Frontal cortex (tissue), 4 donors: ENCODE data around the gene FFAR1. TPM values are rescaled to one million over a fixed set of nuclear protein-coding genes. Genes with fewer than 3 reads are reported as not detected.

ENCODE experiments used
- DNase-seq, 2 donors: peaks; one replicate each; pipeline ENCODE4 v3.0.0; 2012; ENCODE audit warnings: low spot score in 2 of 2
- FAIRE-seq: peaks from 2 replicates; lab custom pipeline; 2012; peaks lifted over from hg19 to GRCh38; lab: Jason Lieb, UNC
- total RNA-seq: library from RNA; depleted of rRNA; stranded (reverse); fragments of >200 nt; gene quantifications from one replicate; pipeline ENCODE4 v1.2.3, GENCODE V29; 2014
- donor health status: control.
- donor health status: control.
- donor health status: control.

The FFAR1 gene
- total RNA-seq, 1 donor from 2014 or later: not detected

DNA sequence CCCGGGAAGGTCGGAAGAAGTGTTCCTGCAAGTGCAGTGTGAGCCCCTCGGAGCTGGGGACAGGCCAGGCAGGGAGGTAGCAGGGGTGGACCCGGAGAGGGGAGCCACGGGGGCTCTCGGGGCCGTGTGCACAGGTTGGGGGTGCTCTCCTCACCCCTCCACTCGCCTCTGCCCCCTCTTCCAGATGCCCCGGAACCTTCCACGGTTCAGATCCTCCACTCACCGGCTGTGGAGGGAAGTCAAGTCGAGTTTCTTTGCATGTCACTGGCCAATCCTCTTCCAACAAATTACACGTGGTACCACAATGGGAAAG, 9.8 kb upstream of the FFAR1 start:
- FAIRE-seq (no peak), DNase-seq (no peak)

DNA sequence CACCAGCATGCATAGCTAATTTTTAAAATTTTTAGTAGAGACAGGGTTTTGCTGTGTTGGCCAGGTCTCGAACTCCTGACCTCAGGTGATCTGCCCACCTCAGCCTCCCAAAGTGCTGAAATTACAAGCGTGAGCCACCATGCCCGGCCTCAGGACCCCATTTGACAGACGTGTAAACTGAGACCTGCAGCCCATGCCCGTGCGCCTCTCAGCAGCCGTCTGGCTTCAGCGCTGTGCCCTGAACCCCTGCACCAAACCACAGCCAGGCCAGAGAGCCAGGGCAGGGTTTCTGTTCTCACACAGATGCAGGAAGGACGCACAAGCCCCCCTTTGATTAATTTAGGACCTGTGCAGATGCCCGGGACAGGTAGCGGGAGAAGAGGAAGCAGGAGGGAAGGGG, 7.3 kb upstream of the FFAR1 start:
- FAIRE-seq: no peak

GRCh38 chr19:35341006-35341405, 6.7 kb upstream of the FFAR1 start:
- no peak for DNase-seq
- no peak for FAIRE-seq

More for the DNA sequence above, 7.3 kb upstream of the FFAR1 start:
- DNase-seq: no peak

GRCh38 chr19:35341565-35342225, 6.0 kb upstream of the FFAR1 start:
- no peak for FAIRE-seq
- no peak for DNase-seq

- no peak for DNase-seq
- FAIRE-seq: no peak
Observed at GRCh38 chr19:35342430-35342829, 5.3 kb upstream of the FFAR1 start.

DNA sequence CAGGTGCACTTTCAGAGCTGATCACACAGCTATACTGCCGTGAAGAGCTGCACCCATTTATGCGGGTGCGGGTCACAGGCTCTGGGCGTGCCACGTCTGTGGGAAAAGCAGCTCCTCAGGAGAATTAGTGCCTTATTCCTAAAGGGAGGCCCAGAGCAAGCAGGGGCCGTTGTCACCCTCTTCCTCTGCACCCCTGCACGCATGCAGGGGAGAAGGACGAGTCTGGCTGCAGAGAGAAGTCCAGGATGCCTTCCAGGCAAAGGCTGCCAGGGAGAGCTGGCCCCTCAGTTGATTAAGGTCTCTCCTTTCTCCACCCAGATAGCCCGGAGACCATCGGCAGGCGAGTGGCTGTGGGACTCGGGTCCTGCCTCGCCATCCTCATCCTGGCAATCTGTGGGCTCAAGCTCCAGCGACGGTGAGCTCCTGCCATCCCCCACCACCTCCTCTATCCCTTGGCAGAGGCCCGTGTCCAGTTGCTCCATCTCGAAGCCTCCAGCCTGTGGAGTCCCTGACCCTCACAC, 3.1 kb upstream of the FFAR1 start:
- no peak for DNase-seq
- FAIRE-seq: no peak

- no peak for DNase-seq
- no peak for FAIRE-seq
Observed at GRCh38 chr19:35345671-35346111, 2.0 kb upstream of the FFAR1 start.

DNA sequence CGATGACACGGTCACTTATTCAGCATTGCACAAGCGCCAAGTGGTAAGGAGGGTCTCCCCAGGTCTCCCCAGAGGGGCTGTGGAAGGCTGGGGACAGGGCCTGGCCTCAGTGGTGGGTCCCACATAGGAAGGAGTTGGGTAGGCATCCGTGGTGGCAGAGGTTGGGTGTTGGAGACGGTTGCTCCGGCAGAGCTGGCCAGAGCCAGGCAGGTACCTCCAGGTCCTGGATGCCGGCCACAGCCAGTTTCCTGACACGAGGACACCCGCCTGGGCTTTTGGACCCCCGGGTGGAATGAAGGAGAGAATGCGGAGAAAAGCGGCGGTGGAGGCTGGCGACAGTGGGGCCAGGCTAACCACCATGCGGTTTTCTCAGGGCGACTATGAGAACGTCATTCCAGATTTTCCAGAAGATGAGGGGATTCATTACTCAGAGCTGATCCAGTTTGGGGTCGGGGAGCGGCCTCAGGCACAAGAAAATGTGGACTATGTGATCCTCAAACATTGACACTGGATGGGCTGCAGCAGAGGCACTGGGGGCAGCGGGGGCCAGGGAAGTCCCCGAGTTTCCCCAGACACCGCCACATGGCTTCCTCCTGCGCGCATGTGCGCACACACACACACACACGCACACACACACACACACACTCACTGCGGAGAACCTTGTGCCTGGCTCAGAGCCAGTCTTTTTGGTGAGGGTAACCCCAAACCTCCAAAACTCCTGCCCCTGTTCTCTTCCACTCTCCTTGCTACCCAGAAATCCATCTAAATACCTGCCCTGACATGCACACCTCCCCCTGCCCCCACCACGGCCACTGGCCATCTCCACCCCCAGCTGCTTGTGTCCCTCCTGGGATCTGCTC, 1.3 kb upstream of the FFAR1 start:
- FAIRE-seq: no peak
- DNase-seq: no peak

- DNase-seq (no peak), FAIRE-seq (no peak)
Observed at GRCh38 chr19:35347930-35348298, 212 bp downstream of the FFAR1 start.

GRCh38 chr19:35348911-35349611, 1.4 kb downstream of the FFAR1 start:
- FAIRE-seq (no peak), DNase-seq (no peak)

- no peak for FAIRE-seq
- DNase-seq: no peak
Observed at GRCh38 chr19:35349614-35350521, 2.2 kb downstream of the FFAR1 start.

- DNase-seq (no peak), FAIRE-seq (no peak)
Observed at GRCh38 chr19:35350591-35350990, 2.9 kb downstream of the FFAR1 start.

GRCh38 chr19:35351411-35352176, 3.9 kb downstream of the FFAR1 start:
- FAIRE-seq (no peak), DNase-seq (no peak)

GRCh38 chr19:35352177-35352447, 4.4 kb downstream of the FFAR1 start:
- FAIRE-seq (no peak), DNase-seq (no peak)

DNA sequence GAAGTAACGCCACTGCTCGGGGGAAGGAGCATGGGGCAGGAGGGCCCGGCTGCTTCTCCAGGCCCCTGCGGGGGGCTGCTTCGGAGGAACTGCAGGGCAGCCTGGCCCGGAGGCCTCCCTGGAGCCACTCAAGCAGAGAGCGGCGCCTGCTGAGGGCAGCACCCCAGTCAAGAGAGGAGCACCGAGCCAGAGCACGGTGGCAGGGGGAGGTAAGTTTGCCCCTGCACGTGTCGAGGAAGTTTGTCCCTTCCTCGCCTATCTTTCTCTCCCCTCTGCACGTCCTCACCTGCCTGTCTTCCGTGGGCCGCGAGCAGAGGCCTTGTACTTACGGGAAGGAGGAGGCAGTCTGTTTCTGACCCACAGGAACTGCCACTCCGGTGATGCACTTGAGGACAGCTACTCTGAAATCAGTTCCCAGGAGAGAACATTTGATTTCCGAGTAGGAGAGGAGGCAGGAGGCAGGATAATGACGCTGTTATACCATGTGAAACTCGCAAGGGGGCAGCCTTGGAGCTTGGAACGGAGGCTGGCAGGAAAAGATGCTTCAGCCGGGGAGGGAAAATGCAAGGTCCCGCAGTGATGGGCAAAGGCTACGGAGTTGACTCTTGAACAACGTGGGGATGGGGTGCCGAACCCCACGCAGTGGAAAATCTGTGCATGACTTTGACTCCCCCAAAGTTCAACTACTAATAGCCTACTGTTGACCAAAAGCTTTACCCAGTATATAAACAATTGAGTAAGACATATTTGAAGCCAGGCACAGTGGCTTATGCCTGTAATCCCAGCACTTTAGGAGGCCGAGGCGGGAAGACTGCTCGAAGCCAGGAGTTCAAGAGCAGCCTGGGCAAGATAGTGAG, 5.0 kb downstream of the FFAR1 start:
- peak; percentile 84 to 88 for DNase-seq
- no peak for FAIRE-seq

DNA sequence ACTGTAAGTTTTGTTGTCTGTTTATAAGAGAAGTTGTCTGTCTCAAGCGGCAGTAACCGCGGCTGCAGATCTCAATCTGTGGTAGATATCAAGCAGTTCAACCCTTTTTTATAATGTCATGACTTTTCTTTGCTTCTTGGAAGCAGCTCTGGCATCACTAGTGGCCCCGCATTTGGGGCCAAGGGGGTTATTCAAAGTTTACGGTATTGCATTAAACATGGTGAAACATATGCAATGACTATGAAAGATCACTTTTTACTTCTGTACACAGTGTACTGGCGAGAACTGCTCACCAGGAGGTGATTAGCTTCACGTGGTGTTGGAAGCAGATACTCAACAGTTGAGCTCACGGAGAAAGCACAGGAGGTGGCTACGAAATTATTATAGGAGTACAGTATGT, 5.9 kb downstream of the FFAR1 start:
- FAIRE-seq (no peak), DNase-seq (no peak)

DNA sequence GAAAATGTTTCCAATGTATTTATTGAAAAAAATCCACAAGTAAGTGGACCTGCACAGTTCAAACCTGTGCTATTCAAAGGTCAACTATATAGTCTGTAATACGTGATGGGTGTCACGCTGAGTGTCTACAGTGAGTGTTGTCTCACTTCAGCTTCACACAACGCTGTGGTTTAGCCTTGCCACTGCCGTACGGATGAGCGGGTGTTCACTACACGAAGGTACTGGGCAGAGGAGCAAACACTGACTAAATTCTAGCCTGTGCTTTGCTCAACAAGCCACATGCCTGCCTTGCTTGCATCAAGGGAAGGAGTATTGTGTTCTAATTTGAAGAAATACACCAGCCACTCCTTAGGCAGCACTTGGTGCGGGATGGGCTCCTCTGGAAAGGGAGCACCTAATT, 7.2 kb downstream of the FFAR1 start:
- no peak for FAIRE-seq
- DNase-seq: no peak

- FAIRE-seq (no peak), DNase-seq (no peak)
Observed at GRCh38 chr19:35355791-35356460, 8.2 kb downstream of the FFAR1 start.
